ENCODE results near the gene FAM53B.

The FAM53B gene

DNA sequence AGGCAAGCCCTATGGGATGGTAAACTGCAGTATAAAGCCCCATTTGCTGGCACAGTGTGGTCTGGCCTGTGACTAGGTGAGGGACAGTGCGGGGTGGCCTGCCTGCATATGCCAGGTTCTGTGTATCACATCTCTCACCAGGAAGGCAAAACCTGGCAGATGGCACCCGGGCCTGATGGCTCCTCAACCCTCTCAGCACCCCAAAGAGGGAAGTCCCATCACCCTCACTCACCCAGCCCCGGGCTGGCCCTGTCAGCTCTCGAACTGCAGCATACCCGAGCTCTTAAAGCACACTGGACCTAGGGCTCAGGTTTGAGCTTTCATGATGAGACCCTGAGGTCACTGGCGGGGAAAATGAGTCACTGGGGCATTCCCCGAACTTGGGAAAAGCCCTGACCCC, 152.1 kb downstream of the FAM53B start (continued):
- TF ChIP-seq, protein P1, sequence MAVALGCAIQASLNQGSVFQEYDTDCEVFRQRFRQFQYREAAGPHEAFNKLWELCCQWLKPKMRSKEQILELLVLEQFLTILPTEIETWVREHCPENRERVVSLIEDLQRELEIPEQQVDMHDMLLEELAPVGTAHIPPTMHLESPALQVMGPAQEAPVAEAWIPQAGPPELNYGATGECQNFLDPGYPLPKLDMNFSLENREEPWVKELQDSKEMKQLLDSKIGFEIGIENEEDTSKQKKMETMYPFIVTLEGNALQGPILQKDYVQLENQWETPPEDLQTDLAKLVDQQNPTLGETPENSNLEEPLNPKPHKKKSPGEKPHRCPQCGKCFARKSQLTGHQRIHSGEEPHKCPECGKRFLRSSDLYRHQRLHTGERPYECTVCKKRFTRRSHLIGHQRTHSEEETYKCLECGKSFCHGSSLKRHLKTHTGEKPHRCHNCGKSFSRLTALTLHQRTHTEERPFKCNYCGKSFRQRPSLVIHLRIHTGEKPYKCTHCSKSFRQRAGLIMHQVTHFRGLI (tag by site-specific recombination; IDR thresholded peaks at IDR 0.05): no peak
- TF ChIP-seq ZNF654 (tag by site-specific recombination; IDR thresholded peaks at IDR 0.05; ENCODE audit: low read depth): no peak
- no peak for TF ChIP-seq ZFP37 (tag by site-specific recombination; IDR thresholded peaks at IDR 0.05)
- TF ChIP-seq ZBTB8A (tag by site-specific recombination; IDR thresholded peaks at IDR 0.05): no peak
- no peak for TF ChIP-seq ZBTB1 (tag by site-specific recombination; IDR thresholded peaks at IDR 0.05)
- TF ChIP-seq, protein P2, sequence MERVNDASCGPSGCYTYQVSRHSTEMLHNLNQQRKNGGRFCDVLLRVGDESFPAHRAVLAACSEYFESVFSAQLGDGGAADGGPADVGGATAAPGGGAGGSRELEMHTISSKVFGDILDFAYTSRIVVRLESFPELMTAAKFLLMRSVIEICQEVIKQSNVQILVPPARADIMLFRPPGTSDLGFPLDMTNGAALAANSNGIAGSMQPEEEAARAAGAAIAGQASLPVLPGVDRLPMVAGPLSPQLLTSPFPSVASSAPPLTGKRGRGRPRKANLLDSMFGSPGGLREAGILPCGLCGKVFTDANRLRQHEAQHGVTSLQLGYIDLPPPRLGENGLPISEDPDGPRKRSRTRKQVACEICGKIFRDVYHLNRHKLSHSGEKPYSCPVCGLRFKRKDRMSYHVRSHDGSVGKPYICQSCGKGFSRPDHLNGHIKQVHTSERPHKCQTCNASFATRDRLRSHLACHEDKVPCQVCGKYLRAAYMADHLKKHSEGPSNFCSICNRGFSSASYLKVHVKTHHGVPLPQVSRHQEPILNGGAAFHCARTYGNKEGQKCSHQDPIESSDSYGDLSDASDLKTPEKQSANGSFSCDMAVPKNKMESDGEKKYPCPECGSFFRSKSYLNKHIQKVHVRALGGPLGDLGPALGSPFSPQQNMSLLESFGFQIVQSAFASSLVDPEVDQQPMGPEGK (tag by site-specific recombination; IDR thresholded peaks at IDR 0.05): no peak
- no peak for TF ChIP-seq ZNF2 (tag by site-specific recombination; IDR thresholded peaks at IDR 0.05)
- TF ChIP-seq, protein P3, sequence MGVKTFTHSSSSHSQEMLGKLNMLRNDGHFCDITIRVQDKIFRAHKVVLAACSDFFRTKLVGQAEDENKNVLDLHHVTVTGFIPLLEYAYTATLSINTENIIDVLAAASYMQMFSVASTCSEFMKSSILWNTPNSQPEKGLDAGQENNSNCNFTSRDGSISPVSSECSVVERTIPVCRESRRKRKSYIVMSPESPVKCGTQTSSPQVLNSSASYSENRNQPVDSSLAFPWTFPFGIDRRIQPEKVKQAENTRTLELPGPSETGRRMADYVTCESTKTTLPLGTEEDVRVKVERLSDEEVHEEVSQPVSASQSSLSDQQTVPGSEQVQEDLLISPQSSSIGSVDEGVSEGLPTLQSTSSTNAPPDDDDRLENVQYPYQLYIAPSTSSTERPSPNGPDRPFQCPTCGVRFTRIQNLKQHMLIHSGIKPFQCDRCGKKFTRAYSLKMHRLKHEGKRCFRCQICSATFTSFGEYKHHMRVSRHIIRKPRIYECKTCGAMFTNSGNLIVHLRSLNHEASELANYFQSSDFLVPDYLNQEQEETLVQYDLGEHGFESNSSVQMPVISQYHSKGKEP (tag by site-specific recombination; IDR thresholded peaks at IDR 0.05): no peak
- no peak for TF ChIP-seq ZNF366 (tag by site-specific recombination; conservative IDR thresholded peaks at IDR 0.05)
- no peak for TF ChIP-seq PBX3 (CRISPR knock-in tag; IDR thresholded peaks at IDR 0.05)
- TF ChIP-seq, protein P4, sequence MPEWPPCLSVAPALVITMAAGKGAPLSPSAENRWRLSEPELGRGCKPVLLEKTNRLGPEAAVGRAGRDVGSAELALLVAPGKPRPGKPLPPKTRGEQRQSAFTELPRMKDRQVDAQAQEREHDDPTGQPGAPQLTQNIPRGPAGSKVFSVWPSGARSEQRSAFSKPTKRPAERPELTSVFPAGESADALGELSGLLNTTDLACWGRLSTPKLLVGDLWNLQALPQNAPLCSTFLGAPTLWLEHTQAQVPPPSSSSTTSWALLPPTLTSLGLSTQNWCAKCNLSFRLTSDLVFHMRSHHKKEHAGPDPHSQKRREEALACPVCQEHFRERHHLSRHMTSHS (tag by site-specific recombination; IDR thresholded peaks at IDR 0.05): no peak
- TF ChIP-seq ZNF521 (tag by site-specific recombination; IDR thresholded peaks at IDR 0.05): no peak
- TF ChIP-seq SCRT2 (tag by site-specific recombination; IDR thresholded peaks at IDR 0.05): no peak

DNA sequence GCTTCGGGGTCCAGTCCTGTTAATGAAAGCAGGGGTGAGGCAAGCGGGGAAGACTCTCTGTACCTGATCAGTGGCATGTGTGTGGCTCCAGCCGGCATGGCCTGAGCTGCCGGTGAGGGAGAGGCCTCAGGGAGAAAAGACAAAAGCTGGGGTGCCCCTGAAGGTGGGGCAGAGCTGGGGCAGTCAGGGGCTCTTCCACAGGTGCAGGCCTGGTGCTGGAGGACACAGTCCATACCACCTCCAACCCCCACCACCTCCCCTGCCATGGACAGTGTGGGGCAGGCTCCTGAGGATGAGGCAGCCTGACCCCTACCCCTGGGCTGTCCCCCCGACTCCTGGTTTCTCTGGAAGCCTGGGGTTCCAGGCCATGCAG, 153.1 kb downstream of the FAM53B start:
- H3K4me3 ChIP-seq (ENCODE audit: low read depth, low read length): no peak overlapping the region
- TF ChIP-seq ZBTB7A (tag by site-specific recombination; IDR thresholded peaks at IDR 0.05; ENCODE audit: low read depth) (no peak), TSHZ1 (tag by site-specific recombination; IDR thresholded peaks at IDR 0.05; ENCODE audit: borderline replicate concordance) (no peak), ZNF785 (tag by site-specific recombination; IDR thresholded peaks at IDR 0.05) (no peak), ZNF148 (tag by site-specific recombination; IDR thresholded peaks at IDR 0.05; ENCODE audit: borderline replicate concordance) (no peak), ZNF561 (tag by site-specific recombination; IDR thresholded peaks at IDR 0.05; ENCODE audit: borderline replicate concordance) (no peak), ZFP41 (tag by site-specific recombination; IDR thresholded peaks at IDR 0.05; ENCODE audit: borderline replicate concordance) (no peak)
- no peaks in the 10 kb centered on the region for H3K4me1 ChIP-seq (ENCODE audit: control insufficient read depth, insufficient read depth, low read length)
- H3K9me3 ChIP-seq (ENCODE audit: control insufficient read depth, insufficient read depth, low read depth, low read length): no peaks in the 10 kb centered on the region
- no peak overlapping the region for H3K27ac ChIP-seq (ENCODE audit: extremely low read depth, low read depth, low read length)
- H3K36me3 ChIP-seq (ENCODE audit: control insufficient read depth in 2 of 2, insufficient read depth in 1 of 2, low read length in 2 of 2): no peaks in the 10 kb centered on the region
- POLR2A ChIA-PET: no interaction called here
- CTCF ChIA-PET: interaction anchor here (0.6 kb wide), 1 partner anchor 62 kb away, joined by 3 read pairs; no protein-coding TSS in a partner anchor
